ENCODE data around the gene CDH13.

CDH13 gene

GRCh38 chr16:83187405-83187804 lies 560.6 kb downstream of the CDH13 start:
- DNase-seq (ENCODE audit: low read depth) = peak; percentile 37

- no peak for DNase-seq (ENCODE audit: low read depth)
Observed at GRCh38 chr16:83196796-83197195, 570.0 kb downstream of the CDH13 start.

GRCh38 chr16:83197450-83197849 lies 570.7 kb downstream of the CDH13 start:
- no peak for DNase-seq (ENCODE audit: low read depth)

- no peak for DNase-seq (ENCODE audit: low read depth)
Observed at GRCh38 chr16:83198977-83199376, 572.2 kb downstream of the CDH13 start.

GRCh38 chr16:83200005-83200779 lies 573.4 kb downstream of the CDH13 start:
- no peak for DNase-seq (ENCODE audit: low read depth)

GRCh38 chr16:83201748-83202147 lies 575.0 kb downstream of the CDH13 start:
- DNase-seq (ENCODE audit: low read depth) = no peak

GRCh38 chr16:83205896-83206295 lies 579.1 kb downstream of the CDH13 start:
- no peak for DNase-seq (ENCODE audit: low read depth)

- no peak for DNase-seq (ENCODE audit: low read depth)
Observed at GRCh38 chr16:83206426-83206825, 579.7 kb downstream of the CDH13 start.

GRCh38 chr16:83211711-83212110 lies 584.9 kb downstream of the CDH13 start:
- no peak for DNase-seq (ENCODE audit: low read depth)

GRCh38 chr16:83212301-83212841 lies 585.6 kb downstream of the CDH13 start:
- no peak for DNase-seq (ENCODE audit: low read depth)

GRCh38 chr16:83214671-83215070 lies 587.9 kb downstream of the CDH13 start:
- no peak for DNase-seq (ENCODE audit: low read depth)

- no peak for DNase-seq (ENCODE audit: low read depth)
Observed at GRCh38 chr16:83215406-83216001, 588.7 kb downstream of the CDH13 start.

GRCh38 chr16:83219285-83219684 lies 592.5 kb downstream of the CDH13 start:
- no peak for DNase-seq (ENCODE audit: low read depth)

- no peak for DNase-seq (ENCODE audit: low read depth)
Observed at GRCh38 chr16:83220066-83220465, 593.3 kb downstream of the CDH13 start.

GRCh38 chr16:83224642-83225041 lies 597.9 kb downstream of the CDH13 start:
- no peak for DNase-seq (ENCODE audit: low read depth)

GRCh38 chr16:83227336-83227735 lies 600.6 kb downstream of the CDH13 start:
- no peak for DNase-seq (ENCODE audit: low read depth)

GRCh38 chr16:83231729-83232128 lies 605.0 kb downstream of the CDH13 start:
- DNase-seq (ENCODE audit: low read depth) = no peak

- DNase-seq (ENCODE audit: low read depth) = no peak
Observed at GRCh38 chr16:83233153-83233552, 606.4 kb downstream of the CDH13 start.

- DNase-seq (ENCODE audit: low read depth) = no peak
Observed at GRCh38 chr16:83238949-83239691, 612.4 kb downstream of the CDH13 start.

- DNase-seq (ENCODE audit: low read depth) = no peak
Observed at GRCh38 chr16:83244057-83244456, 617.3 kb downstream of the CDH13 start.

- DNase-seq (ENCODE audit: low read depth) = no peak
Observed at GRCh38 chr16:83245061-83245460, 618.3 kb downstream of the CDH13 start.

- no peak for DNase-seq (ENCODE audit: low read depth)
Observed at GRCh38 chr16:83247767-83248372, 621.1 kb downstream of the CDH13 start.

Data from GM04504 (cell line).